Aorta (tissue), 5 donors: ENCODE measurements around the gene TTLL13. TPM values are rescaled to one million over a fixed set of nuclear protein-coding genes. Genes with fewer than 3 reads are reported as not detected.
"Not testable (repeated sequence)": the region's sequence is repeated elsewhere in the genome, so short reads cannot be mapped to it uniquely, and the experiment has no call there.

Experiments
- ATAC-seq: fragments of 200-7000 bp; cut with Tn5 transposase; one replicate; pipeline ENCODE4 v1.9.1; 2022; ENCODE audit warnings: moderate library complexity; ENCODE audit not compliant: low FRiP score
- DNase-seq, 2 donors: peaks; one replicate each; pipeline ENCODE4 v3.0.0-alpha.2; 2020
- H3K27ac ChIP-seq, 2 donors: one replicate each; pipeline ENCODE4 v1.5.1; 2013; ENCODE audit warnings: low read length in 2 of 2, mild to moderate bottlenecking in 2 of 2, moderate library complexity in 2 of 2, control low read depth in 1 of 2, inconsistent platforms in 1 of 2, low read depth in 1 of 2
- H3K27me3 ChIP-seq, 2 donors: one replicate each; pipeline ENCODE4 v1.6.1; 2013; ENCODE audit warnings: control low read depth in 1 of 2, low read length in 1 of 2, mild to moderate bottlenecking in 1 of 2, moderate library complexity in 1 of 2; ENCODE audit not compliant: insufficient read depth in 2 of 2, control insufficient read depth in 1 of 2
- H3K36me3 ChIP-seq, 2 donors: one replicate each; pipeline ENCODE4 v1.6.1; 2013; ENCODE audit warnings: control low read depth in 1 of 2, low read length in 1 of 2, mild to moderate bottlenecking in 1 of 2; ENCODE audit not compliant: insufficient read depth in 2 of 2, control insufficient read depth in 1 of 2
- H3K4me1 ChIP-seq, 2 donors: one replicate each; pipeline ENCODE4 v1.6.1; 2013; ENCODE audit warnings: low read length in 2 of 2, control low read depth in 1 of 2, mild to moderate bottlenecking in 1 of 2, moderate library complexity in 1 of 2; ENCODE audit not compliant: insufficient read depth in 2 of 2, control insufficient read depth in 1 of 2
- H3K4me3 ChIP-seq, 2 donors: one replicate each; pipeline ENCODE4 v1.5.1; 2013; ENCODE audit warnings: low read length in 2 of 2, control low read depth in 1 of 2, mild to moderate bottlenecking in 1 of 2
- H3K9me3 ChIP-seq: one replicate; pipeline ENCODE4 v1.6.1; 2013; ENCODE audit warnings: mild to moderate bottlenecking, low read length; ENCODE audit not compliant: control insufficient read depth
- WGBS, 2 donors: extraction: QIAGEN DNeasy Blood & Tissue Kit; methylation state at CpG; one replicate each; pipeline ENCODE4 v1.1.7; 2013; 5-methylcytosine and 5-hydroxymethylcytosine counted together
- intact Hi-C, 2 donors: fragments of 100-400 bp; cut with DNase I; formaldehyde crosslinking; loops; one replicate each; pipeline versions ENCODE4 v1.14.2 to v1.15.0; 2022
- polyA plus RNA-seq, 2 donors: library from polyadenylated mRNA; stranded (reverse); fragments of 200-250 nt; gene quantifications; one replicate each; pipeline ENCODE4 v1.2.3, GENCODE V29; 2013
- total RNA-seq, 2 donors: library from RNA; stranded (reverse); fragmentation: NEBNext Ultra II Directional; extraction: Animal tissue kit (Norgen Biotek cat#: 25700); gene quantifications; one replicate each; pipeline ENCODE4 v1.2.1, GENCODE V29; 2021
- donor health status: healthy with polysubstance abuse.
- donor health status: Bipolar disorder and iron deficiency.
- donor health status: DM: no; HTN: no; CAD: no.
- donor health status: DM: no; HTN: no; CAD: no.
- donor health status: DM: yes; HTN: yes; CAD: no.

TTLL13 gene
- total and polyA plus RNA-seq, 4 donors: not detected

- H3K4me3 ChIP-seq, H3K36me3 ChIP-seq, H3K9me3 ChIP-seq, H3K27me3 ChIP-seq, intact Hi-C loops, ATAC-seq, DNase-seq, H3K4me1 ChIP-seq, H3K27ac ChIP-seq: not testable (repeated sequence)
- WGBS, 2 donors: 77 to 83% methylated on average over 6 of the region's 6 CpGs
These were observed 32.3 kb downstream of the TTLL13 start for GRCh38 chr15:90281637-90282036.

- H3K9me3 ChIP-seq: no peaks in the 10 kb centered on the region
- H3K4me3 ChIP-seq: no peak overlapping the region
- DNase-seq: no peak
- no peaks in the 10 kb centered on the region for H3K4me1 ChIP-seq
- intact Hi-C loops: no loop called here
- ATAC-seq: no peak
- H3K27ac ChIP-seq: no peak overlapping the region
- H3K36me3 ChIP-seq: no peaks in the 10 kb centered on the region
- H3K27me3 ChIP-seq: no peaks in the 10 kb centered on the region
These were observed 37.3 kb downstream of the TTLL13 start for GRCh38 chr15:90286678-90287077.

GRCh38 chr15:90287101-90287500 lies 37.7 kb downstream of the TTLL13 start:
- no peaks in the 10 kb centered on the region for H3K4me1 ChIP-seq
- H3K36me3 ChIP-seq: no peaks in the 10 kb centered on the region
- no peaks in the 10 kb centered on the region for H3K9me3 ChIP-seq
- intact Hi-C loops: no loop called here
- no peak for ATAC-seq
- no peak for DNase-seq
- H3K4me3 ChIP-seq: no peak overlapping the region
- no peak overlapping the region for H3K27ac ChIP-seq
- H3K27me3 ChIP-seq: no peaks in the 10 kb centered on the region
- WGBS, 2 donors: 56 to 57% methylated on average over 5 of the region's 5 CpGs

GRCh38 chr15:90287946-90288345 lies 38.6 kb downstream of the TTLL13 start:
- no peak overlapping the region for H3K27ac ChIP-seq
- intact Hi-C loops: no loop called here
- H3K36me3 ChIP-seq: no peaks in the 10 kb centered on the region
- H3K27me3 ChIP-seq: no peaks in the 10 kb centered on the region
- no peaks in the 10 kb centered on the region for H3K4me1 ChIP-seq
- H3K4me3 ChIP-seq: no peak overlapping the region
- no peaks in the 10 kb centered on the region for H3K9me3 ChIP-seq
- DNase-seq (no peak), ATAC-seq (no peak)
- 94 to 95% methylated on average over 6 of the region's 6 CpGs for WGBS, 2 donors

- ATAC-seq: no peak
- WGBS, 2 donors: 76 to 83% methylated on average over 16 of the region's 16 CpGs
- no peak overlapping the region for H3K27ac ChIP-seq
- no peaks in the 10 kb centered on the region for H3K36me3 ChIP-seq
- H3K4me1 ChIP-seq: no peaks in the 10 kb centered on the region
- no peak overlapping the region for H3K4me3 ChIP-seq
- no peaks in the 10 kb centered on the region for H3K9me3 ChIP-seq
- intact Hi-C loops: no loop called here
- DNase-seq: no peak
- no peaks in the 10 kb centered on the region for H3K27me3 ChIP-seq
These were observed 42.5 kb downstream of the TTLL13 start for GRCh38 chr15:90291679-90292356.

- H3K9me3 ChIP-seq, H3K27me3 ChIP-seq, intact Hi-C loops, H3K36me3 ChIP-seq, H3K4me3 ChIP-seq, ATAC-seq, H3K4me1 ChIP-seq, H3K27ac ChIP-seq: not testable (repeated sequence)
- DNase-seq: peak; percentile 79 to 90
- WGBS, 2 donors: 59 to 61% methylated on average over 13 of the region's 13 CpGs
These were observed 43.9 kb downstream of the TTLL13 start for GRCh38 chr15:90293040-90293810.

GRCh38 chr15:90294159-90294558 lies 44.8 kb downstream of the TTLL13 start:
- WGBS, 2 donors: 38 to 69% methylated on average over 4 to 6 of the region's 6 CpGs
- ATAC-seq (no peak), DNase-seq (no peak)

GRCh38 chr15:90294601-90295269 lies 45.4 kb downstream of the TTLL13 start:
- Histone ChIP-seq H3K36me3 (no peaks in the 10 kb centered on the region), H3K27me3 (no peaks in the 10 kb centered on the region), H3K4me3 (no peak overlapping the region), H3K9me3 (no peaks in the 10 kb centered on the region), H3K27ac (no peak overlapping the region), H3K4me1 (no peaks in the 10 kb centered on the region)
- DNase-seq: no peak
- WGBS, 2 donors: 49 to 58% methylated on average over 16 of the region's 16 CpGs
- peak; percentile 76 for ATAC-seq
- intact Hi-C loops: no loop called here

More at GRCh38 chr15:90294159-90294558, 44.8 kb downstream of the TTLL13 start:
- H3K4me1 ChIP-seq: no peaks in the 10 kb centered on the region
- H3K4me3 ChIP-seq: no peak overlapping the region
- intact Hi-C loops: no loop called here
- no peak overlapping the region for H3K27ac ChIP-seq
- H3K27me3 ChIP-seq: no peaks in the 10 kb centered on the region
- H3K9me3 ChIP-seq: no peaks in the 10 kb centered on the region
- no peaks in the 10 kb centered on the region for H3K36me3 ChIP-seq
